Left ventricle myocardium superior (tissue), 1 donor: ENCODE data around the gene CHST8. TPM values are rescaled to one million over a fixed set of nuclear protein-coding genes. Genes with fewer than 3 reads are reported as not detected.
"Not testable (repeated sequence)": the region's sequence is repeated elsewhere in the genome, so short reads cannot be mapped to it uniquely, and the experiment has no call there.

ENCODE experiments used
- ATAC-seq: fragments of 200-7000 bp; cut with Tn5 transposase; one replicate; pipeline ENCODE4 v1.9.1; 2020; ENCODE audit warnings: mild to moderate bottlenecking, moderate library complexity
- DNase-seq: peaks from one replicate; pipeline ENCODE4 v3.0.0-alpha.2; 2020
- intact Hi-C: fragments of 100-400 bp; cut with micrococcal nuclease; formaldehyde crosslinking; loops from one replicate; pipeline ENCODE4 v1.11.0; 2022
- total RNA-seq: library from RNA; stranded (reverse); fragmentation: NEBNext Ultra II Directional; extraction: Animal tissue kit (Norgen Biotek cat#: 25700); gene quantifications from one replicate; pipeline ENCODE4 v1.2.1, GENCODE V29; 2021
- donor health status: DM: no; HTN: yes; CAD: no; lungs with severe emphysema.

CHST8 gene
- total RNA-seq, 1 donor from 2014 or later = not detected

DNA sequence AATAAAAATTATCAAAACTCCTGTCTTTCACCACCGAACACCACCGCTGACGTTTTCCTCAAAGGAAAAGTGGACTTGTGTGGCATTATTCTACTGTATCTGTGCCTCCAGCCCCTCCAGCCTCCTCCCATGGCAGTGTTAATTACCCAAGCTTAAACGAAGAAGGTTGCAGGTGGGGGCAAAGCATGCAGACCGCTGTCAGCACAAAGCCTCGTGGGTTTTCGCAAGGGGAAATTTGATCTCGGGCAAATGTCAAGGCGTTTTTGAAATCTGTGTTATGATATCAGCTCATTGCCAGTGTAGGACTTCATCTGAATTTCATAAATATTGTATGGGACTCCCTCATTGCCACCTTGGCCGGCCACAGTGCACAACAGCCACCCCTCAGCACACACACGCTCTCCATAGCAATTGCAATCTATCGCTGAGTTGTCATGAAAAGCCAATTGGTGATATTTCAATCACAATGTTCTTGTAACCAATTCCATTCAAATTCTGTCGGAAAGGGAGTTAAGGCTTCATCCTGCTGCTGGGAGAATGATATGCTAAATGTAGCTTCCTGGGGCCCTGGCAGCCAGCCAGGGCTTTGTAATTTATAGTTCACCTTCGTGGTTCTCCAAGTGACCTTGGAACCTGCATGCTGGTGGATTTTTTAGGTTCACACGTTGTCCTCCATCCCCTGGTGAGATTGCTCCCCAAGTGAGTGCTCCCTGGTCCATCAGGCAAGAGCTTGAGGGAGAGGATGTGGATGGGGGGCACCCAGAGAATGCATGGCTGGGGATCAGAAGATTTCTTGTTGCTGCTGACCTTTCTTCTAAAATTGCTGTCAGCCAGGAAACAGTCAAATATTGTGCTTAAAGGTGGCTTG, 16.6 kb downstream of the CHST8 start:
- intact Hi-C loops = no loop called here
- DNase-seq (no peak), ATAC-seq (no peak)

DNA sequence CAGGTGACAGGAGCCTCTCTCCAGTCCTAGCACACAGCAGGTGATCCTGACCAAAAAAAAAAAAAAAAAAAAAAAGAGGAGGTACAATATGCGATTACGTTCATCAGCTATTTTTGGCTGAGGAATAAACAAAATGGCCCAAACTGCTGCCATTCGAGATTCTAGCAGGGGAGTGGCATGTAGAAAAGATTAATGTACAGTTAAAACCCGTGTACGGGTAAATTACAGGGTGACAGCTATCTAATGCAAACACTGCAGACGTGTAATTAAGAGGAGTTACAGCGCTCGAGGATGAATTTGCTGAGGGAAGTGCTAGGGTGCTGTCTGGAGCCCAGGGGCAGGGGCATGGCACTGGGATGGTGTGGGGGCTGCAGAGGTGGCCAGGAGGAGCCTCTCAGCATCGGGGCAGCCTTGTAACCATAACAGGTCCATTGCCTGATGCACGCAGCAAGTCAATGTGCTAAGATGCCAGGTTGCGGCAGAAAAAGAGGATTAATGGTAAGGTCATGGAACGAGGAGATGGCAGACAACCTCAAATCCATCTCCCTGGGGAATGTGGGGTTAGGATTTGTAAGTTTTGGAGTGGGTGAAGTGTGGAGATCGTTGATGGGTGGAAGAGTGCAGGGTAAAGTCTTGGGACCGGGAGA, 17.4 kb downstream of the CHST8 start:
- ATAC-seq (no peak), DNase-seq (no peak)
- intact Hi-C loops = no loop called here

- DNase-seq (no peak), ATAC-seq (no peak)
- intact Hi-C loops = no loop called here
Observed at GRCh38 chr19:33640773-33641172, 19.0 kb downstream of the CHST8 start.

DNA sequence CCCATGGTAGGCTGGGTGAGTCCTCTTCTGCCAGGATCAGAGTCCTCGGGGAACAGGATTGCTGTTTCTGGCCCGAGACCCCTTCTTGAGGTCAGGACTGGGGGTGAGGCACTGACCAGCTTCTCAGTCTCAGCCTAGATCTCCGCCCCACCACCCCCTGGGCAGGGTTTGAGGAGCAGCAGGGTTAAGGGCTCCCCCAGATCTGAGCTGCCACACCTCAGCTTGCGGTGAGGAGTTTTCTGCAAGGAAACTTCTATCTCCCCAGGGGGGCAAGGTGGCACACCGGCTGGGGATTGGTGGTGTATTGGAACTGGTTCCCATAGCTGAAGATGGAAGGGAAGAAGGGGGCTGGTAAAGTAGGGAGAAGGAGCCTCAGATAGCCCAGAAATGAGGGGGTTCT, 19.5 kb downstream of the CHST8 start:
- ATAC-seq (no peak), DNase-seq (no peak)
- intact Hi-C loops = no loop called here

GRCh38 chr19:33641956-33642498, 20.3 kb downstream of the CHST8 start:
- DNase-seq = no peak
- intact Hi-C loops = no loop called here
- ATAC-seq = no peak

GRCh38 chr19:33644284-33644836, 22.6 kb downstream of the CHST8 start:
- ATAC-seq = no peak
- DNase-seq = no peak
- intact Hi-C loops = no loop called here

DNA sequence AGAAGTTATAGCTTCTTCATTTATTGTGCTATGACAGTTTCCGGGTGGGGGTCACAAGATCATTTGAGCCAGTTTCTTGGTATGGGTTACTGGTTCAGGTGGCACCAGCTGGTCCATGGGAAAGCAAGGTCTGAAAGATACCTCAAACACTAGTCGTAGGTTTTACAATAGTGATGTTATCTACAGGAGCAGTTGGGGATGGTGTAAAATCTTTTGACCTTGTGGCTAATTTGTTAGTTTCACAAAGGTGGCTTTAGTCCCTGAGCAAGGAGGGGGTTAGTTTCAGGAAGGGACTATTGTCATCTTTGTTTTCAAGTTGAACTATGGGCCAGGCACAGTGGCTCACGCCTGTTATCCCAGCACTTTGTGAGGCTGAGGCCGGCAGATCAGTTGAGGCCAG, 24.6 kb downstream of the CHST8 start:
- DNase-seq (no peak), ATAC-seq (no peak)
- intact Hi-C loops = no loop called here

- ATAC-seq (no peak), DNase-seq (no peak)
- intact Hi-C loops = no loop called here
Observed at GRCh38 chr19:33647146-33647545, 25.4 kb downstream of the CHST8 start.

DNA sequence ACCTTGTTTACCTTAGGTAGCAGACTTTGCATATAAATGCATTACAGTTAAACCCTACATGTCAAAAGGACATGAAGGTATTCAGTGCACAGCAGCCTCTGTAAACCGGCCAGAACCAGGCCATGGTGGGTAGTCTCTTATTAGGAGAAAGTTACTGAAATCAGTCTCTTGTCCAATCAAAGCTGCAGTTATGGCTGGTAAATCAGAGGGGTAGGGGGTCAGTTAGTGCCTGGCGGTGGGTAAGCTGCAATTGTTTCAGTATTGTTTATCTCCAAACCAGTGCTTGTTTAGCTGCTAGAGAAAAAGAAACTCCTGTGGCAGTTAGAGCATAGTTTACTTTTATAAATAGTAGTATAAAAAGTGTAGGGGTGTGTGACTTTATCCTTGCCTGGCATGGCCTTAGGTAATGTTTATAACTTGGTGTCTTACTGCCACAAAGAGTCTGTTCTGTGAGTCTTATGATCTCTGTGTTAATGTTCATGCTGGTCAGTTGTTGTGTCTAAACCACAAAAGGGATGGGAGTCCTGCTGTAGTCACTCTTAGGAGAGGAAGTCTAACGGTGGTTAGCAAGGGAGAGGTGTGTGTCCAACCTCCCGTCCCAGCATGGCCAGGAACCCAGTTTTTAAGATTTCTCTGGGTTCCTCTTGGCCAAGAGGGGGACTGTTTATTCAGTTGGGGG, 28.0 kb downstream of the CHST8 start:
- DNase-seq (no peak), ATAC-seq (no peak)
- intact Hi-C loops = no loop called here

DNA sequence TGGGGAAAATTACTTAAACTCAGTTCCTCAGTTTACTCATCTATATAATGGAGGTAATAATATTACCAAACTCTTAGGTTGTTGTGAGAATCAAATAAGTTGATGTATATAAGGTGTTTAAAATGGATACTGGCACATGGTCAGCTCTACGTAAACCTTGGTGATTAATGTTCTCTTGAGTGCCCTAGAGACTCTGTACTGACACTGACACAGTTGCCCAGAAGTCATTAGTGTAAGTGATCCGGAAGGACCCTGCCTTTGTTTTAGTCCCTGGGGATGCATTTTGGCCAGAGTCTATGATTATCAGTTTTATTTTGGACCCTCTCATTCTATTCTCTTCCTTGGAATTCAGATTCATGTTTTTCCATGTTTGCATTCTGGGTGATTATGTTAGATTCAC, 31.9 kb downstream of the CHST8 start:
- ATAC-seq (no peak), DNase-seq (no peak)
- intact Hi-C loops = no loop called here

GRCh38 chr19:33654840-33655508, 33.2 kb downstream of the CHST8 start:
- intact Hi-C loops = no loop called here
- no peak for ATAC-seq
- no peak for DNase-seq

GRCh38 chr19:33659835-33660234, 38.1 kb downstream of the CHST8 start:
- ATAC-seq (no peak), DNase-seq (no peak)
- intact Hi-C loops = no loop called here

DNA sequence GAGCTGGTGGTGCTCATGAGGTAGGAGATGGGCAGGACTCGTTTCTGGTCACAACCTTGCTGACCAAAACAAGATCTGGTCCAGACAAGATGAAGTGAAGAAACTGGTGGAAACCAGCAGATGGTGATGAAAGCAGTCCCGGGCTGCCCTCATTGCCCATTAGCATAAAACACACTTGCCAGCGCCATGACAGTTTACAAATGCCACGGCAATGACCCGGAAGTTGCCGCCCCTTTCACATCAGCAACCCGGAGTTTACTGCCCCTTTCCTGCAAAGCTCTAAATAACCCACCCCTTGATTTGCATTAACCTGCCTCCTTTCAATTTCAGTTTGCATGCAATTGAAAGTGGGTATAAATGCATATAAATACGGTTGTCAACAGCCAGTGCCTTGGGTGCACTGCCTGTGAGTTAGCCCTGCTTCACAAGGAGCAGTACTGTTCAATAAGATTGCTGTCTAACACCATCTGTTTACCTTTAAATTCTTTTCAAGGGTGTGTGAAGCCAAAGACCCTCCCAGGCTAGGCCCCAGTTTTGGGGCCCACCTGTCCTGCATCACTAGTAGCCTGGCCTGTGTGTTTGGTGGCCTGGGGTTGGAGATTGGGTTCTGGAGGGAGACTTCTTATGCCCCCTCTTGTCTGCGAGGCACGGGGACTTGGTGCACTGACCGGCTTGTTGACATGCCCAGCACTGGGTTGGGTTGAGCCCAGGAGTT, 38.8 kb downstream of the CHST8 start:
- ATAC-seq (no peak), DNase-seq (no peak)
- intact Hi-C loops = no loop called here

GRCh38 chr19:33661336-33661735, 39.6 kb downstream of the CHST8 start:
- intact Hi-C loops = no loop called here
- ATAC-seq (no peak), DNase-seq (no peak)

- DNase-seq (no peak), ATAC-seq (no peak)
Observed at GRCh38 chr19:33662391-33663092, 40.8 kb downstream of the CHST8 start.

DNA sequence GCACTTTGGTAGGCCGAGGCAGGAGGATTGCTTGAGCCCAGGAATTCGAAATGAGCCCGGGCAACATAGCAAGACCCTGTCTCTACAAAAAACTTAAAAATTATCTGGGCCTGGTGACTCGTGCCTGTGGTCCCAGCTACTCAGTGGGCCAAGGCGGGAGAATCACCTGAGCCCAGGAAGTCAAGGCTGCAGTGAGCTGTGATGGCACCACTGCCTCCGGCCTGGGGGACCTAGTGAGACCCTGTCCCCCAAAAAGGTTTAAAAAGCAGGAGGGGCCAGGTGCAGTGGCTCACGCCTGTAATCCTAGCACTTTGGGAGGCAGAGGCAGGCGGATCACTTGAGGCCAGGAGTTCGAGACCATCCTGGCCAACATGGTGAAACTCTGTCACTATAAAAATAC, 41.6 kb downstream of the CHST8 start:
- DNase-seq, intact Hi-C loops, ATAC-seq: not testable (repeated sequence)

More at GRCh38 chr19:33662391-33663092, 40.8 kb downstream of the CHST8 start:
- intact Hi-C loops = no loop called here

- ATAC-seq = no peak
- no peak for DNase-seq
- intact Hi-C loops = no loop called here
Observed at GRCh38 chr19:33664744-33665143, 43.0 kb downstream of the CHST8 start.
